Cardiac fibroblast (primary cell): ENCODE data around the gene WNK4.

Source experiments
- DNase-seq, 2 donors: peaks; one replicate each; pipeline versions ENCODE4 v3.0.0 to v3.0.0-alpha.2; 2010; ENCODE audit warnings: low read depth in 2 of 2
- H3K4me3 ChIP-seq, 2 donors: replicated peaks in 1 of 2; 1 replicate in 1 of 2; 2 replicates in 1 of 2; pipeline ENCODE4 v1.5.1; 2011; ENCODE audit warnings: low read depth in 2 of 2, low read length in 2 of 2, mild to moderate bottlenecking in 2 of 2, moderate library complexity in 1 of 2
- CTCF ChIP-seq: IDR thresholded peaks from one replicate; pipeline ENCODE4 v1.5.1; 2011; ENCODE audit warnings: low read depth, mild to moderate bottlenecking, low read length, inconsistent platforms

WNK4 gene

GRCh38 chr17:42773290-42774035 is 6.9 kb upstream of the WNK4 start, which contains the start of gene VPS25:
Gene VPS25 (plus strand): TSS chr17:42773449. CDS start chr17:42773476, 27 bp downstream.
- DNase-seq = peak; percentile 89 to 92
- TF ChIP-seq CTCF = peak; percentile 25
- peak within 1 kb of the TSS; percentile 72 to 92 for H3K4me3 ChIP-seq

GRCh38 chr17:42774066-42774745 is 6.2 kb upstream of the WNK4 start:
- peak in 1 of 2 donors; percentile 78 for DNase-seq
- TF ChIP-seq CTCF = no peak
- peak overlapping the region; percentile 72 to 92 for H3K4me3 ChIP-seq

GRCh38 chr17:42775534-42776098 is 4.8 kb upstream of the WNK4 start:
- peak; percentile 32 for TF ChIP-seq CTCF
- H3K4me3 ChIP-seq = no peak overlapping the region
- peak in 1 of 2 donors; percentile 85 for DNase-seq

- no peak for DNase-seq
- TF ChIP-seq CTCF = no peak
- no peak overlapping the region for H3K4me3 ChIP-seq
These were observed 1.8 kb upstream of the WNK4 start for GRCh38 chr17:42778570-42778969.

GRCh38 chr17:42779304-42779935 is 990 bp upstream of the WNK4 start:
- DNase-seq = no peak
- H3K4me3 ChIP-seq = no peak overlapping the region
- TF ChIP-seq CTCF = no peak

GRCh38 chr17:42780851-42781638 is 635 bp downstream of the WNK4 start:
- peak overlapping the region; percentile 61 to 81 for H3K4me3 ChIP-seq
- no peak for TF ChIP-seq CTCF
- DNase-seq = peak in 1 of 2 donors; percentile 17
